Fibroblast of upper back skin (primary cell): ENCODE measurements around the gene AP3S2.

Experiments
- DNase-seq: peaks from one replicate; pipeline ENCODE4 v3.0.0-alpha.2; 2013

Gene AP3S2

DNA sequence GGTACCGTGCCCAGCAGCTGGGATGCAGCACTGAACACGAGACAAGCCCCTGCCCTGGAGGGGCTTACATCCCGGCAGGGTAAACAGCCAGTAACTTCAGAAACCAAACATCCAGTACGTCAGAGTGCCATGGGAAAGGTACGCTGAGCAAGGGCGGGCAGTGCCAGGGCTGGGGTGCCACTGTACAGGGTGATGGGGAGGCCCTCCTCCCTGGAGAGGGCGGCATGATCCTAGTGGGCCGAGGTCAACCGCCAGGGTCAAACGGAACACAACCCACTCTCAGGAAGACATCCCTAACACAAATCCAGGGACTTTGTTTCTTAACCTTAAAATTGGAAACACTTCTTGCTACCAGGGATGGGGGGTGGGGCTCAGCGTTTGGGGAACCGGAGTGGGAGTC lies 63.2 kb downstream of the AP3S2 start:
- no peak for DNase-seq

GRCh38 chr15:89829616-89830440 lies 64.0 kb downstream of the AP3S2 start:
- no peak for DNase-seq

- no peak for DNase-seq
These were observed 64.6 kb downstream of the AP3S2 start for GRCh38 chr15:89829161-89829560.

GRCh38 chr15:89828281-89829145 lies 65.3 kb downstream of the AP3S2 start:
- peak; percentile 61 for DNase-seq

DNA sequence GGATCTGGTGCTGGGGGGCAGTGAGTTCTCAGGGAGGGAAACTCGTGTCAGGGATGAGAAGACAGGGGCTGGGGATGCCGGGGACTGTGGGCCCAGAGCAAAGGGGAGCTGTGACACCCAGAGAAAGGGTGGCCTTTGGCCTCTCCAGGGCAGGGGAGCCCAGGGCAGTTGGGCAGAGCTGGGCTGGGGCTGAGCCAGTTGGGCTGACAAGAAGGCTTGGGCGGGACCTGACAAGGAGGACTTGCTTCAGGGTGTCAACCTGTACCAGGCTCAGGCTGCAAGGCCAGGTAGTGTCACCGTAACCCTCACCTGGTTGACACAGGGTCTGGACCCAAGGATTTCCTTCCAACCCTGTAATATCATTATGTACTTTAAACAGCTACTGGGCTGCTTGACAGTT lies 66.0 kb downstream of the AP3S2 start:
- no peak for DNase-seq

DNA sequence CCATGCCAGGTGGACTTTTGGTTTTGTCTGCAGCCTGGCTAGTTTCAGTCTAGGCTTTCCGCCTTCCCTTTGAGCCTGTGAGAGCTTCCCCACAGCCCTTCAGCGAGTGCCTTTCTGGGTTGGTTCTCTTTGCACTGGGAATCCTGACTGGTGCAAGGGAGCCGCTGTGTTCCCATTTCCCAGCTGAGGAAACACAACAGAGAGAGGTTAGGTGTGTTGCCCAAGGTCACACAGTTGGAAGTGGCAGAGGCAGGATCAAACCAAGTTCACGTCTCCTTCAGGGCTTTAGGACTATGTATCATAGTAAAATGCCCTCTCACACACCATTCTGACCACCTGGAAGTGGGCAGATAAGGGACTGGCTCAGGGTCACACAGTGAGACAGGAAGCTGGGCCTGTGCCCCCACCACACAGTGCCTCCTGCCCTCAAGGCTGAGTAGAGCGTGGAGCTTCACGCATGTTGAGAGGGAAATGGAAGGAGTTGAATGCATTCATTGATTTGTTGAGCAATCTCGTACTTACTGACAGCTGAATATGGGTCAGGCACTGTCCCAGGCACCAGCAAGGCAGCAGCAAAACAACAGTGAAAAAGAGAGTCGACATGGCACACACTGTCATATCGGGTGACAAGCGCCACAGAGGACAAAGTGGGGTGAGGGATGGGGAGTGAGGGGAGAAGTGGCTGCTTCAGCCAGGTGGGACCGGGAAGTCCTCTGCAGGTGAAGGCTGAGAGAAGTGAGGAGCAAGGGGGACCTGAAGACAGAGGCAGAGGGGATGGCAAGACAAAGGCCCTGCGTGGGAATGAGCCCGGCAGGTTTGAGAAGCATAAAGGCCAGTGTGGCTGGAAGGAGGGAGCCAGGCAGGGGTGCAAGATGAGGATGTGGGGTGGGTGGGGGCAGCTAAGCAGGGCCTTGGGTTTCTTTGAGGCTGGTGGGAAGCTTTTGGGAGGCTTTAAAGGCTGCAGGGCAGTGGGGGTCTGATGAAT lies 66.8 kb downstream of the AP3S2 start:
- no peak for DNase-seq

GRCh38 chr15:89825271-89825940 lies 68.4 kb downstream of the AP3S2 start:
- DNase-seq, result no peak

DNA sequence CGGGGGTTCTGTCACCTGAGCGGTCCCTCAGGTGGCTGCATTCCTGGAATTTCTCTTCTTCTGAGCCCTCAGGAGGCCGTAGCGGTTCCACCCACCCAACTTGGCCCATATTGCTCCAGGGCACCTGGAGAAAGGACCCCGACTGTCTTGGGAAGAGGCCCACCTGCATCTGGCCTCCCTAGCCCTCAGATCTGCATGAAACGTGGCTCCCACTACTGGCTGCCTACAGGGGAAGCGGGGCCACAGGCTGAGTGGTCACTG lies 69.3 kb downstream of the AP3S2 start:
- no peak for DNase-seq

DNA sequence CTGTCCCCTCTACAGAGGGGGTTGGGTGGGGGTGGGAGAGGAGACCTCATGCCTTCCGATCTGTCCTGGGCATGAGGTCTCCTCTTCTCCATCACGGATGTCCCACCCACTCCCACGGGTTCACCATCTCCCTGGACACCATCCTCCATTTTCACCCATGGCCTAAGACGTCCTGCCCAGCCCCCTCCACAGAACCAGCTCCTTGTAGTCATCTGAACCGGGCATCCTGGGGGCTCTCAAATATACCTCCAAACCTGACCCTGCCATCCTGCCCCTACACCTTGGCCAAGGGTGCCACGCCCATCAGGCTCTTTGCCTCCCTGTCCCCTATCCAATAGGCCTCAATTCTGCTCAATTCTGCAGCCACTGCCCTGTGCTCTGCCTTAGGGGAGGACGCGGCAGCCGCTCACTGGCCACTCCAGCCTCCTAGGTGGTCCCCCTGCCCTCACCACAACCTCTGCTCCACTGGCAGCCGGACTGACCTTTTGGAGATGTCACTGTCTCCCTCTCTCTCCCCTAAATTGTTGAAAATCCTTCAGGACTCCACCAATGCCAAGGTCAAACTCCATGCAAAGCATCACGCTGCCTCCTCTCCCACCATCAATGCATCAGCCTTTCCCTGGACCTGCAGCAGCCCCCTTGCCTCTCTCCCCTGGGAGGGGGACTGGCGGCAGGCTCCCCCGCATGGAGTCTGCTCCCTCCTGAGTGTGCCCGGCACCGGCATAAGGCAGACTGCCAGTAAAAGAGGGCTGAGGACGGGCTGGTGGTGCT lies 69.8 kb downstream of the AP3S2 start:
- DNase-seq, result no peak

GRCh38 chr15:89822951-89823711 lies 70.7 kb downstream of the AP3S2 start:
- peak; percentile 30 for DNase-seq

DNA sequence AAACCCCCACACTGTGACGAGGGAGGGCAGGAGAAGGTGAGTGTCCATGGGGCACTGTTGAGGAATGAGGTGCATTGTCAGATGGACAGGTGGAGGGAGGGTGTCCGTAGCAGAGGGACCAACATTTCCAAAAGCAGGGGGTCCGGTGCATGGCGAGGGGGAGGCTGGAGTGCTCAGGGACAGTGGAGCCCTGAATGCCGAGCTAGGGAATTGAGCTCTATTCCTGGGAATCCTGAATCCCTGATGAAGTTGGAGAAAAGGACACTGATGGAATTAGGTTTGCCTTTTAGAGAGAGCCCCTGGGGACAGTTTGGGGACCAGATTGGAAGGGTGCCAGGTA lies 71.2 kb downstream of the AP3S2 start:
- no peak for DNase-seq

GRCh38 chr15:89822026-89822425 lies 71.8 kb downstream of the AP3S2 start:
- DNase-seq, result no peak

DNA sequence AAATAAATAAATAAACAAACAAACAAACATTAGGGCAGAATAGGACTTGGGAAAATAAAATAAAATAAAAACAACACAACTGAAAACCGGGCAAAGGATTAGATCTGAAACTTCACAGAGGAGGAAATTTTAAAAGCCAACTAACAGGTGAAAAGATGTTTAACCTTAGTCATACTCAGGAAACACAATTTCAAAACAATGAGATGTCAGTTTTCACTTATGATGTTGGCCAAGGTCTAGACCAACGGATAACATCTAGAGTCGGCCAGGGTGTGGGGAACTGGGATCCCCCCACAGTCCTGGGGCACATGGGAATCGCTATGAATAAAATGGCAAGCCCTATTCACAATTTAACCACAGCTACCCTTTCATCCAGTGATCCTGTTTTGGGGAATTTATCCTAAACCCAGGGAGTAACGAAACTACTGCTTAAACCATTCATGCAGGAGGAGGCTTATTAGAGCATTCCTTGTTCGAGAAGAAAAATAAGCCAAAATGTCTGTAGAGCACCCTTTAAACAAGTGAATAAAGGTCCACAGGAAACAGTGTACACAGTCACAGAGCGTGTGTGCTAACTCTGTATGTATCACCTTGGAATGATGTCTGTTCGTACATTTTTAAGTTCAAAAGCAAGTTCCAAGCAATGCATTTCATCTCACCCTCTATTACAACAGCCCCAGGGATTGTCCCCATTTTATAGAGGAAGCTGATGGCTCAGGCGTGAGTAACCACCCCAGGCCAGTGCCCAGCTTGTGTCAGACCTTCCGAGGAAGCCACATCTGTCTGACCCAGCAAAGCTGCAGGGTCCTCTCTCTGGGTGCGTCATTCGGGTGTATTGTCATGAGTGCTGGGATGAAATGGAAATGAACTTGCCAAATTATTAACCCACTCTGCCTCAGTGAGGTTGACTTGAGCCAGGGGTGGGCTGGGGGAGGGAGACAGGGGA lies 72.9 kb downstream of the AP3S2 start:
- peak; percentile 39 for DNase-seq

GRCh38 chr15:89818287-89818686 lies 75.5 kb downstream of the AP3S2 start:
- DNase-seq, result no peak

- DNase-seq, result no peak
These were observed 76.0 kb downstream of the AP3S2 start for GRCh38 chr15:89817701-89818280.

DNA sequence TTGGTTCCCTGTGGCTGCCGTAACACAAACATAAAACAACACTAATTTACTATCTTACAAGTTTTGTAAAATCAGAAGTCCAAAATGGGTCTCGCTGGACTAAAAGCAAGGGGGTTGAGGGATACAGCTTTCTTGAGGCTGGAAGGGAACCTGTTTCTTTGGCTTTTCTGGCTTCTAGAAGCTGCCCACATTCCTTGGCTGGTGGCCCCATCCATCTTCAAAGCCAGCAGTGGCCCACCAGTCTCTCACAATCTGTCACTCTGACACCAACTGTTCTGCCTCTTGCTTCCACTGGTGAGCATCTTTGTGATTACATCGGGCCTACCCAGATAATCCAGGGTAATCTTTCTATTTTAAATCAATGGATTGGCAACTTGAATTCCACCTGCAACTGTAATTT lies 78.0 kb downstream of the AP3S2 start:
- no peak for DNase-seq

GRCh38 chr15:89814112-89814742 lies 79.6 kb downstream of the AP3S2 start:
- no peak for DNase-seq

- DNase-seq, result no peak
These were observed 80.2 kb downstream of the AP3S2 start for GRCh38 chr15:89813381-89814111.
